Right ventricle myocardium inferior (tissue), 1 donor: Measurements from ENCODE around the gene MAP2. TPM values are rescaled to one million over a fixed set of nuclear protein-coding genes. Genes with fewer than 3 reads are reported as not detected.
A peak's percentile ranks its signal among the peaks of the same experiment; 100 is the strongest.

Source experiments
- ATAC-seq: fragments of 200-7000 bp; cut with Tn5 transposase; one replicate; pipeline ENCODE4 v1.9.1; 2020; ENCODE audit warnings: mild to moderate bottlenecking, moderate library complexity
- DNase-seq: peaks from one replicate; pipeline ENCODE4 v3.0.0; 2021; ENCODE audit errors: missing footprints
- intact Hi-C: fragments of 100-400 bp; cut with DNase I; formaldehyde crosslinking; loops from one replicate; pipeline ENCODE4 v1.11.0; 2022
- total RNA-seq: library from RNA; stranded (reverse); fragmentation: NEBNext Ultra II Directional; extraction: Animal tissue kit (Norgen Biotek cat#: 25700); gene quantifications from one replicate; pipeline ENCODE4 v1.2.1, GENCODE V29; 2021
- donor health status: DM: no; HTN: yes; CAD: no; lungs with severe emphysema.

The MAP2 gene
- total RNA-seq, 1 donor from 2014 or later: 4.1 TPM

GRCh38 chr2:209663139-209663538, 239.3 kb downstream of the MAP2 start:
- DNase-seq: no peak
- no peak for ATAC-seq
- intact Hi-C loops: no loop called here

- no peak for ATAC-seq
- intact Hi-C loops: no loop called here
Observed at GRCh38 chr2:209663656-209664055, 239.8 kb downstream of the MAP2 start.

GRCh38 chr2:209666296-209666695, 242.4 kb downstream of the MAP2 start:
- DNase-seq: no peak
- ATAC-seq: no peak

More at GRCh38 chr2:209663656-209664055, 239.8 kb downstream of the MAP2 start:
- DNase-seq: no peak

GRCh38 chr2:209671020-209671680, 247.3 kb downstream of the MAP2 start:
- intact Hi-C loops: no loop called here
- DNase-seq (no peak), ATAC-seq (no peak)

More at GRCh38 chr2:209666296-209666695, 242.4 kb downstream of the MAP2 start:
- intact Hi-C loops: no loop called here

GRCh38 chr2:209673811-209674210, 250.0 kb downstream of the MAP2 start:
- DNase-seq: no peak
- no peak for ATAC-seq
- intact Hi-C loops: no loop called here

GRCh38 chr2:209680596-209680995, 256.7 kb downstream of the MAP2 start:
- ATAC-seq: no peak
- intact Hi-C loops: no loop called here
- DNase-seq: no peak

GRCh38 chr2:209681201-209681735, 257.4 kb downstream of the MAP2 start:
- intact Hi-C loops: no loop called here
- DNase-seq: no peak
- no peak for ATAC-seq

GRCh38 chr2:209682646-209683045, 258.8 kb downstream of the MAP2 start:
- intact Hi-C loops: no loop called here
- ATAC-seq (no peak), DNase-seq (no peak)

- no peak for ATAC-seq
- no peak for DNase-seq
- intact Hi-C loops: no loop called here
Observed at GRCh38 chr2:209685340-209685739, 261.5 kb downstream of the MAP2 start.

- intact Hi-C loops: no loop called here
- no peak for DNase-seq
- peak; percentile 78 for ATAC-seq
Observed at GRCh38 chr2:209685963-209686362, 262.1 kb downstream of the MAP2 start.

- ATAC-seq: no peak
- intact Hi-C loops: no loop called here
- no peak for DNase-seq
Observed at GRCh38 chr2:209686448-209686847, 262.6 kb downstream of the MAP2 start.

GRCh38 chr2:209687323-209687969, 263.6 kb downstream of the MAP2 start:
- intact Hi-C loops: no loop called here
- no peak for DNase-seq
- ATAC-seq: no peak

GRCh38 chr2:209688385-209688784, 264.5 kb downstream of the MAP2 start:
- ATAC-seq (no peak), DNase-seq (no peak)
- intact Hi-C loops: no loop called here

- DNase-seq (no peak), ATAC-seq (no peak)
- intact Hi-C loops: no loop called here
Observed at GRCh38 chr2:209690029-209690754, 266.3 kb downstream of the MAP2 start.

- intact Hi-C loops: no loop called here
- DNase-seq: no peak
- no peak for ATAC-seq
Observed at GRCh38 chr2:209694748-209695147, 270.9 kb downstream of the MAP2 start.

- intact Hi-C loops: no loop called here
- no peak for DNase-seq
- ATAC-seq: no peak
Observed at GRCh38 chr2:209696836-209697711, 273.2 kb downstream of the MAP2 start.

- intact Hi-C loops: no loop called here
- DNase-seq (no peak), ATAC-seq (no peak)
Observed at GRCh38 chr2:209702775-209703174, 278.9 kb downstream of the MAP2 start.

GRCh38 chr2:209713219-209713618, 289.4 kb downstream of the MAP2 start:
- intact Hi-C loops: no loop called here
- DNase-seq: no peak
- ATAC-seq: no peak

- intact Hi-C loops: no loop called here
- ATAC-seq: no peak
Observed at GRCh38 chr2:209719034-209719433, 295.2 kb downstream of the MAP2 start.

More at GRCh38 chr2:209719034-209719433, 295.2 kb downstream of the MAP2 start:
- no peak for DNase-seq
